Suprapubic skin (tissue), 4 donors: Measurements from ENCODE around the gene COX8A. TPM values are rescaled to one million over a fixed set of nuclear protein-coding genes. Genes with fewer than 3 reads are reported as not detected.

Experiments
- DNase-seq, 2 donors: peaks; one replicate each; pipeline ENCODE4 v3.0.0-alpha.2; 2019; ENCODE audit warnings: low spot score in 2 of 2
- H3K27ac ChIP-seq: fragments of 200-600 bp; sonication (generic); one replicate; pipeline ENCODE4 v1.5.1; 2019
- H3K27me3 ChIP-seq: fragments of 200-600 bp; sonication (generic); one replicate; pipeline ENCODE4 v1.5.1; 2019
- H3K36me3 ChIP-seq: fragments of 200-600 bp; sonication (generic); one replicate; pipeline ENCODE4 v1.5.1; 2019
- H3K4me1 ChIP-seq: fragments of 200-600 bp; sonication (generic); one replicate; pipeline ENCODE4 v1.5.1; 2019
- H3K4me3 ChIP-seq: fragments of 200-600 bp; sonication (generic); one replicate; pipeline ENCODE4 v1.5.1; 2019; ENCODE audit warnings: mild to moderate bottlenecking
- H3K9me3 ChIP-seq: fragments of 200-600 bp; sonication (generic); one replicate; pipeline ENCODE4 v1.5.1; 2019
- CTCF ChIP-seq, 2 donors: fragments of 200-600 bp in 1 of 2; fragments of 450-650 bp in 1 of 2; sonication (generic) in 1 of 2; IDR thresholded peaks; one replicate each; pipeline ENCODE4 v1.5.1; 2016 to 2019; ENCODE audit warnings: antibody characterized with exemption in 2 of 2, mild to moderate bottlenecking in 1 of 2, moderate library complexity in 1 of 2
- EP300 ChIP-seq: sonication (generic); formaldehyde crosslinking; IDR thresholded peaks from one replicate; pipeline ENCODE4 v1.6.1; 2017; ENCODE audit warnings: antibody characterized with exemption
- POLR2A ChIP-seq, 2 donors: fragments of 450-650 bp; IDR thresholded peaks; one replicate each; pipeline ENCODE4 v1.6.1; 2017; ENCODE audit warnings: antibody characterized with exemption in 2 of 2, mild to moderate bottlenecking in 2 of 2, moderate library complexity in 2 of 2
- POLR2AphosphoS5 ChIP-seq, 3 donors: sonication (generic); formaldehyde crosslinking; IDR thresholded peaks; one replicate each; pipeline ENCODE4 v1.6.1; 2017; ENCODE audit warnings: antibody characterized with exemption in 3 of 3
- WGBS: methylation state at CpG from one replicate; pipeline ENCODE4 v1.1.5; 2018; 5-methylcytosine and 5-hydroxymethylcytosine counted together
- total RNA-seq, 4 donors: library from RNA; depleted of rRNA; stranded (reverse); fragments of >200 nt; gene quantifications; one replicate each; pipeline ENCODE4 v1.1.0, GENCODE V29; 2016

Gene COX8A
- total RNA-seq, 4 donors from 2014 or later: 352 to 718 (median 708) TPM

DNA sequence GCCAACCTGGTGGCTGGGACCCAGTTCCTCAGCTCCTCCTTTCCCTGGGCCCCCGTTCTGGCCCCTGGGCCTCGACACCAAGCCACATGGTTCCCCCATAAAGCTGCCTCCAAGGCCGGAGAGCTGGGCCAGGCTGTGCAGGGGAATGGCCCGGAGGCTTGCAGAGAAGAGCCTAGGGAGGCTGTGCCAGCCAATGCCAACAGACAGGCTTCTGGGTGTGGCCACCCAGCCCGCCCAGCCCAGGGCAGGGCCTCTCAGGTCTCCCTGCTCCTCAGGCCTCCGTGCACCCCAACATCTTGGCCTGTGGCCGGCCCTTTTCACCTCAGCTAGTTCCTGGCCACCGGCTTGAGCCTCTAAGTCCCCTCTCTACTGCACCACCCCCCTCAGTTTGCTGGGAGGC, 43.9 kb downstream of the COX8A start:
- no peak for DNase-seq
- Histone ChIP-seq H3K4me3 (no peak overlapping the region), H3K36me3 (no peaks in the 10 kb centered on the region), H3K27ac (no peak overlapping the region), H3K4me1 (peaks cover 20% of the 10 kb centered on the region), H3K9me3 (no peaks in the 10 kb centered on the region), H3K27me3 (no peaks in the 10 kb centered on the region)
- 58% methylated on average over 5 of the region's 8 CpGs for WGBS
- TF ChIP-seq CTCF (IDR thresholded peaks at IDR 0.05) (no peak), POLR2AphosphoS5 (IDR thresholded peaks at IDR 0.05) (no peak), POLR2A (IDR thresholded peaks at IDR 0.05) (no peak), EP300 (no peak)

GRCh38 chr11:64019106-64020037, 45.0 kb downstream of the COX8A start:
- Histone ChIP-seq H3K27me3 (no peaks in the 10 kb centered on the region), H3K36me3 (no peaks in the 10 kb centered on the region), H3K9me3 (no peaks in the 10 kb centered on the region), H3K4me3 (no peak overlapping the region), H3K4me1 (peaks cover 20% of the 10 kb centered on the region), H3K27ac (no peak overlapping the region)
- TF ChIP-seq EP300 (no peak), POLR2AphosphoS5 (IDR thresholded peaks at IDR 0.05) (no peak), CTCF (IDR thresholded peaks at IDR 0.05) (no peak)
- WGBS: 90% methylated on average over 15 of the region's 27 CpGs
- DNase-seq: no peak

- Histone ChIP-seq H3K4me3 (no peak overlapping the region), H3K36me3 (no peaks in the 10 kb centered on the region), H3K27me3 (no peaks in the 10 kb centered on the region), H3K27ac (no peak overlapping the region), H3K9me3 (no peaks in the 10 kb centered on the region), H3K4me1 (peaks cover 20% of the 10 kb centered on the region)
- no peak for DNase-seq
- no peak for TF ChIP-seq CTCF (IDR thresholded peaks at IDR 0.05)
- TF ChIP-seq POLR2AphosphoS5 (IDR thresholded peaks at IDR 0.05): no peak
- no peak for TF ChIP-seq POLR2A (IDR thresholded peaks at IDR 0.05)
- no peak for TF ChIP-seq EP300
- WGBS: 68% methylated on average over 17 of the region's 22 CpGs
Measured at GRCh38 chr11:64020976-64021756, 46.7 kb downstream of the COX8A start.

GRCh38 chr11:64021757-64022093, 47.3 kb downstream of the COX8A start:
- no peaks in the 10 kb centered on the region for H3K27me3 ChIP-seq
- no peaks in the 10 kb centered on the region for H3K36me3 ChIP-seq
- DNase-seq: no peak
- WGBS: 17% methylated on average over 7 of the region's 10 CpGs
- no peak overlapping the region for H3K27ac ChIP-seq
- no peak for TF ChIP-seq POLR2AphosphoS5 (IDR thresholded peaks at IDR 0.05)
- TF ChIP-seq POLR2A (IDR thresholded peaks at IDR 0.05): no peak
- no peak for TF ChIP-seq EP300
- no peak for TF ChIP-seq CTCF (IDR thresholded peaks at IDR 0.05)
- H3K4me1 ChIP-seq: peaks cover 20% of the 10 kb centered on the region
- no peaks in the 10 kb centered on the region for H3K9me3 ChIP-seq
- no peak overlapping the region for H3K4me3 ChIP-seq
